HUES64 (cell line): Measurements from ENCODE around the gene TRIP13.

Experiments
- H3K27ac ChIP-seq: 2 replicates; pipeline ENCODE4 v1.7.0; 2013; ENCODE audit warnings: low read depth, low read length, inconsistent platforms
- H3K27me3 ChIP-seq: 2 replicates; pipeline ENCODE4 v1.6.1; 2013; ENCODE audit warnings: mild to moderate bottlenecking, low read length; ENCODE audit not compliant: insufficient read depth
- H3K36me3 ChIP-seq: 2 replicates; pipeline ENCODE4 v1.6.1; 2013; ENCODE audit warnings: mild to moderate bottlenecking, low read length; ENCODE audit not compliant: insufficient read depth
- H3K4me1 ChIP-seq: 2 replicates; pipeline ENCODE4 v1.6.1; 2013; ENCODE audit warnings: mild to moderate bottlenecking, low read length, moderate library complexity; ENCODE audit not compliant: insufficient read depth
- H3K4me3 ChIP-seq: 2 replicates; pipeline ENCODE4 v1.5.1; 2013; ENCODE audit warnings: mild to moderate bottlenecking, low read length, moderate library complexity
- H3K9ac ChIP-seq: 2 replicates; pipeline ENCODE4 v1.6.1; 2013; ENCODE audit warnings: mild to moderate bottlenecking, low read depth, low read length
- H3K9me3 ChIP-seq: 2 replicates; pipeline ENCODE4 v1.6.1; 2013; ENCODE audit warnings: low read depth, low read length; ENCODE audit not compliant: insufficient read depth
- WGBS: fragments of 150-250, 120-280 bp; methylation state at CpG from one replicate; pipeline ENCODE4 v1.1.7; 2013; ENCODE audit warnings: missing lambda C conversion rate; 5-methylcytosine and 5-hydroxymethylcytosine counted together

The TRIP13 gene

GRCh38 chr5:888638-889035, 4.0 kb upstream of the TRIP13 start:
- H3K4me1 ChIP-seq = peaks cover 6% of the 10 kb centered on the region; the same call in 1 of the 2 replicates
- no peak overlapping the region for H3K9ac ChIP-seq
- no peak overlapping the region for H3K27ac ChIP-seq
- WGBS = 97% methylated on average over 11 of the region's 11 CpGs
- no peaks in the 10 kb centered on the region for H3K27me3 ChIP-seq
- no peaks in the 10 kb centered on the region for H3K9me3 ChIP-seq
- peaks cover 80% of the 10 kb centered on the region for H3K36me3 ChIP-seq
- H3K4me3 ChIP-seq = no peak overlapping the region

- Histone ChIP-seq H3K9ac (no peak overlapping the region), H3K4me3 (no peak overlapping the region), H3K27ac (no peak overlapping the region), H3K36me3 (peaks cover 79% of the 10 kb centered on the region), H3K27me3 (no peaks in the 10 kb centered on the region), H3K4me1 (peaks cover 10% of the 10 kb centered on the region; the same call in 1 of the 2 replicates), H3K9me3 (no peaks in the 10 kb centered on the region)
- 94% methylated on average over 12 of the region's 15 CpGs for WGBS
Observed at GRCh38 chr5:889075-889710, 3.5 kb upstream of the TRIP13 start.

- no peak overlapping the region for H3K27ac ChIP-seq
Observed at GRCh38 chr5:891117-891836, 1.4 kb upstream of the TRIP13 start.

GRCh38 chr5:891837-892393, 769 bp upstream of the TRIP13 start:
- 4% methylated on average over 25 of the region's 25 CpGs for WGBS
- H3K27ac ChIP-seq = peak overlapping the region; percentile 92
- H3K9me3 ChIP-seq = no peaks in the 10 kb centered on the region
- H3K36me3 ChIP-seq = peaks cover 79% of the 10 kb centered on the region
- peak overlapping the region; percentile 84 for H3K4me3 ChIP-seq
- H3K9ac ChIP-seq = peak overlapping the region; percentile 97
- H3K4me1 ChIP-seq = peaks cover 10% of the 10 kb centered on the region; the same call in 1 of the 2 replicates
- no peaks in the 10 kb centered on the region for H3K27me3 ChIP-seq

More at GRCh38 chr5:891117-891836, 1.4 kb upstream of the TRIP13 start:
- no peaks in the 10 kb centered on the region for H3K27me3 ChIP-seq
- H3K9me3 ChIP-seq = no peaks in the 10 kb centered on the region
- peaks cover 79% of the 10 kb centered on the region for H3K36me3 ChIP-seq
- WGBS = 39% methylated on average over 33 of the region's 34 CpGs
- H3K9ac ChIP-seq = peak overlapping the region; percentile 97
- H3K4me1 ChIP-seq = peaks cover 10% of the 10 kb centered on the region; the same call in 1 of the 2 replicates
- peak overlapping the region; percentile 84 for H3K4me3 ChIP-seq

- Histone ChIP-seq H3K36me3 (peaks cover 68% of the 10 kb centered on the region), H3K9me3 (no peaks in the 10 kb centered on the region), H3K27me3 (no peaks in the 10 kb centered on the region), H3K4me1 (peaks cover 10% of the 10 kb centered on the region; the same call in 1 of the 2 replicates), H3K27ac (peak overlapping the region; percentile 41; the same call in 1 of the 2 replicates), H3K9ac (peak overlapping the region; percentile 97), H3K4me3 (peak overlapping the region; percentile 84)
- WGBS = 2% methylated on average over 31 of the region's 31 CpGs
Observed at GRCh38 chr5:893137-893506, 438 bp downstream of the TRIP13 start.

- H3K9ac ChIP-seq = peak overlapping the region; percentile 97
- H3K27ac ChIP-seq = no peak overlapping the region
- H3K36me3 ChIP-seq = peaks cover 63% of the 10 kb centered on the region
Observed at GRCh38 chr5:893711-894110, 1.0 kb downstream of the TRIP13 start.

GRCh38 chr5:900781-901180, 8.1 kb downstream of the TRIP13 start:
- H3K36me3 ChIP-seq = peaks cover 69% of the 10 kb centered on the region
- H3K9me3 ChIP-seq = no peaks in the 10 kb centered on the region
- no peak overlapping the region for H3K27ac ChIP-seq
- no peaks in the 10 kb centered on the region for H3K27me3 ChIP-seq
- WGBS = 97% methylated on average over 4 of the region's 4 CpGs
- H3K9ac ChIP-seq = no peak overlapping the region
- H3K4me1 ChIP-seq = no peaks in the 10 kb centered on the region
- H3K4me3 ChIP-seq = no peak overlapping the region

More at GRCh38 chr5:893711-894110, 1.0 kb downstream of the TRIP13 start:
- WGBS = 88% methylated on average over 9 of the region's 9 CpGs
- Histone ChIP-seq H3K4me1 (peaks cover 10% of the 10 kb centered on the region; the same call in 1 of the 2 replicates), H3K27me3 (no peaks in the 10 kb centered on the region), H3K9me3 (no peaks in the 10 kb centered on the region), H3K4me3 (peak overlapping the region; percentile 84)

GRCh38 chr5:902129-902916, 9.6 kb downstream of the TRIP13 start:
- H3K9ac ChIP-seq = no peak overlapping the region

GRCh38 chr5:903756-904096, 11.0 kb downstream of the TRIP13 start:
- 98% methylated on average over 5 of the region's 6 CpGs for WGBS
- Histone ChIP-seq H3K4me3 (no peak overlapping the region), H3K27ac (no peak overlapping the region), H3K9ac (no peak overlapping the region), H3K27me3 (no peaks in the 10 kb centered on the region), H3K9me3 (no peaks in the 10 kb centered on the region), H3K4me1 (no peaks in the 10 kb centered on the region), H3K36me3 (peaks cover 84% of the 10 kb centered on the region)

More at GRCh38 chr5:902129-902916, 9.6 kb downstream of the TRIP13 start:
- peaks cover 71% of the 10 kb centered on the region for H3K36me3 ChIP-seq
- H3K27me3 ChIP-seq = no peaks in the 10 kb centered on the region
- no peaks in the 10 kb centered on the region for H3K4me1 ChIP-seq
- no peak overlapping the region for H3K4me3 ChIP-seq
- no peak overlapping the region for H3K27ac ChIP-seq
- H3K9me3 ChIP-seq = no peaks in the 10 kb centered on the region
- WGBS = 96% methylated on average over 16 of the region's 16 CpGs

- Histone ChIP-seq H3K4me3 (no peak overlapping the region), H3K9me3 (no peaks in the 10 kb centered on the region), H3K27ac (no peak overlapping the region), H3K9ac (no peak overlapping the region), H3K36me3 (peaks cover 94% of the 10 kb centered on the region), H3K27me3 (no peaks in the 10 kb centered on the region), H3K4me1 (no peaks in the 10 kb centered on the region)
- WGBS = 98% methylated on average over 12 of the region's 12 CpGs
Observed at GRCh38 chr5:905139-905642, 12.5 kb downstream of the TRIP13 start.
